Tibial nerve (tissue), 3 donors: ENCODE results near the gene PAMR1.

Experiments
- POLR2A ChIP-seq, 2 donors: fragments of 450-650 bp; IDR thresholded peaks; one replicate each; pipeline ENCODE4 v1.6.1; 2017; ENCODE audit warnings: antibody characterized with exemption in 2 of 2, mild to moderate bottlenecking in 2 of 2, moderate library complexity in 2 of 2
- TF ChIP-seq, protein P1 (sequence below), 5 experiments: fragments of 200-600 bp in 3 of 5; fragments of 450-650 bp in 2 of 5; sonication (generic) in 3 of 5; IDR thresholded peaks; one replicate each; pipeline ENCODE4 v1.5.1; 2016 to 2019; ENCODE audit warnings: antibody characterized with exemption in 5 of 5, mild to moderate bottlenecking in 3 of 5, moderate library complexity in 2 of 5

DNA sequence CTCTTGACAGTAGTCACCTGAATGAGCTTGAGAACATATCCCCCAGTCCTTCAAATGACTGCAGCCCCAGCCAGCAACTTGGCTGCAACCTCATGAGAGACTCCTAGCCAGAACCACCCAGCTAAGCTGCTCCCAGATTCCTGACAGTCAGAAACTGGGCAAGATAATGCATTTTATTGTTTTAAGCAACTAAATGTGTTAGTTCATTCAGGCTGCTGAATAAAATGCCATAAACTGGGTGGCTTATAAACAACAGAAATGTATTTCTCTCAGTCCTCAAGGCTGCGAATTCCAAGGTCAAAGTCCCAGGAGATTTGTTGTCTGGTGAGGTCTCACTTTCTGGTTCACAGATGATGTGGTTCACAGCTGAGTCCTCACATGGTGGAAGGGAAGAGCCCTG lies 5.8 kb upstream of the PAMR1 start:
- TF ChIP-seq, protein P1, sequence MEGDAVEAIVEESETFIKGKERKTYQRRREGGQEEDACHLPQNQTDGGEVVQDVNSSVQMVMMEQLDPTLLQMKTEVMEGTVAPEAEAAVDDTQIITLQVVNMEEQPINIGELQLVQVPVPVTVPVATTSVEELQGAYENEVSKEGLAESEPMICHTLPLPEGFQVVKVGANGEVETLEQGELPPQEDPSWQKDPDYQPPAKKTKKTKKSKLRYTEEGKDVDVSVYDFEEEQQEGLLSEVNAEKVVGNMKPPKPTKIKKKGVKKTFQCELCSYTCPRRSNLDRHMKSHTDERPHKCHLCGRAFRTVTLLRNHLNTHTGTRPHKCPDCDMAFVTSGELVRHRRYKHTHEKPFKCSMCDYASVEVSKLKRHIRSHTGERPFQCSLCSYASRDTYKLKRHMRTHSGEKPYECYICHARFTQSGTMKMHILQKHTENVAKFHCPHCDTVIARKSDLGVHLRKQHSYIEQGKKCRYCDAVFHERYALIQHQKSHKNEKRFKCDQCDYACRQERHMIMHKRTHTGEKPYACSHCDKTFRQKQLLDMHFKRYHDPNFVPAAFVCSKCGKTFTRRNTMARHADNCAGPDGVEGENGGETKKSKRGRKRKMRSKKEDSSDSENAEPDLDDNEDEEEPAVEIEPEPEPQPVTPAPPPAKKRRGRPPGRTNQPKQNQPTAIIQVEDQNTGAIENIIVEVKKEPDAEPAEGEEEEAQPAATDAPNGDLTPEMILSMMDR (IDR thresholded peaks at IDR 0.05): no peak
- TF ChIP-seq POLR2A (IDR thresholded peaks at IDR 0.05): no peak
